ENCODE measurements around the gene LARGE1.

GRCh38 chr22:33867971-33868370, 52.3 kb downstream of the LARGE1 start:
- TF ChIP-seq CTCF (IDR thresholded peaks at IDR 0.05; ENCODE audit: poor library complexity) (no peak), EZH2 (IDR thresholded peaks at IDR 0.05; ENCODE audit: borderline replicate concordance) (no peak)

All from hepatocyte (in vitro differentiated cells).